HG03025 (cell line): ENCODE data around the gene CEL.
"Not testable (repeated sequence)": the region's sequence is repeated elsewhere in the genome, so short reads cannot be mapped to it uniquely, and the experiment has no call there.

Experiments used
- ATAC-seq: cut with Tn5 transposase; IDR thresholded peaks from one replicate; pipeline ENCODE4 v1.9.1; 2021; ENCODE audit warnings: mild to moderate bottlenecking, moderate library complexity; ENCODE audit not compliant: unreplicated experiment, low FRiP score

Gene CEL

DNA sequence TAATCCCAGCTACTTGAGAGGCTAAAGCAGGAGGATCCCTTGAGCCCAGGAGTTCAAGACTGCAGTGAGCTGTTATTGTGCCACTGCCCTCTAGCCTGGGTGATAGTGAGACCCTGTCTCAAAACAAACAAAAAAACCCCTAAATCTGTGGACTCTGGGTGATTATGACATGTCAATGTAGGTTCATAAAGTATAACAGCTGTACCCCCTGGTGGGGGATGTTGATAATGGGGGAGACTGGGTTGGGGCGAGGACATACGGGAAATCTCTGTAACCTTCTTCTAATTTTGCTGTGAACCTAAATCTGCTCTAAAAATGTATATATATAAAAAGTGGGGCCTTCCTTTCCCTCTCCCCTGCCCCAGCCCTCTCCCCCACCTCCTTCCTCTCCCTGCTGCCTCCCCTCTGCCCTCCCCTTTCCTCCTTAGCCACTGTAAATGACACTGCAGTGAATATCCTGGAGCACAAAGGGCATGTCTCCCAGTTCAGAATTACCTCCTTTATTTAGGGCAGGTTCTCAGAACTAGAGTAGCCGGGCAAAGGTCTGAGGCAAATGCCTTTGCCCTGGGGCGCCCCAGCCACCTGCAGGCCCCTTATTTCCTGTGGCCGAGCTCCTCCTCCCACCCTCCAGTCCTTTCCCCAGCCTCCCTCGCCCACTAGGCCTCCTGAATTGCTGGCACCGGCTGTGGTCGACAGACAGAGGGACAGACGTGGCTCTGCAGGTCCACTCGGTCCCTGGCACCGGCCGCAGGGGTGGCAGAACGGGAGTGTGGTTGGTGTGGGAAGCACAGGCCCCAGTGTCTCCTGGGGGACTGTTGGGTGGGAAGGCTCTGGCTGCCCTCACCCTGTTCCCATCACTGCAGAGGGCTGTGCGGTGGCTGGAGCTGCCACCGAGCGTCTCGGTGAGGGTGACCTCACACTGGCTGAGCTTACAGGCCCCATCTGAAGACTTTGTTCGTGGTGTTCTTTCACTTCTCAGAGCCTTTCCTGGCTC, 19.3 kb downstream of the CEL start:
- not testable (repeated sequence) for ATAC-seq

DNA sequence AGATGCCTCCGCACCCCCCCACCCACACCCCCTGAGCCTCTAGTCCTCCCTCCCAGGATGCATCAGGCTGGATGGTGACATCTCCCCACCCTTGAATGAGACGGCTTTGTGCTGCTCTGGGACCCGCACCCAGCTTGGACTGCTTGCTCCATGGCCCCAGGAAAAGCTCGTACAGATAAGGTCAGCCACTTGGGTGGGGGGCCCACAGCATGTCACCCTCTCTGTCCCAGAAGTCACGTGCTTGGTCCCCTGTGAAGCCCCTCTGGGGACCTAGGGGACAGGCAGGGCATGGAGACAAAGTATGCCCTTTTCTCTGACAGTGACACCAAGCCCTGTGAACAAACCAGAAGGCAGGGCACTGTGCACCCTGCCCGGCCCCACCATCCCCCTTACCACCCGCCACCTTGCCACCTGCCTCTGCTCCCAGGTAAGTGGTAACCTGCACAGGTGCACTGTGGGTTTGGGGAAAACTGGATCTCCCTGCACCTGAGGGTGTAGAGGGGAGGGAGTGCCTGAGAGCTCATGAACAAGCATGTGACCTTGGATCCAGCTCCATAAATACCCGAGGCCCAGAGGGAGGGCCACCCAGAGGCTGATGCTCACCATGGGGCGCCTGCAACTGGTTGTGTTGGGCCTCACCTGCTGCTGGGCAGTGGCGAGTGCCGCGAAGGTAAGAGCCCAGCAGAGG, 20.3 kb downstream of the CEL start:
- ATAC-seq: not testable (repeated sequence)

DNA sequence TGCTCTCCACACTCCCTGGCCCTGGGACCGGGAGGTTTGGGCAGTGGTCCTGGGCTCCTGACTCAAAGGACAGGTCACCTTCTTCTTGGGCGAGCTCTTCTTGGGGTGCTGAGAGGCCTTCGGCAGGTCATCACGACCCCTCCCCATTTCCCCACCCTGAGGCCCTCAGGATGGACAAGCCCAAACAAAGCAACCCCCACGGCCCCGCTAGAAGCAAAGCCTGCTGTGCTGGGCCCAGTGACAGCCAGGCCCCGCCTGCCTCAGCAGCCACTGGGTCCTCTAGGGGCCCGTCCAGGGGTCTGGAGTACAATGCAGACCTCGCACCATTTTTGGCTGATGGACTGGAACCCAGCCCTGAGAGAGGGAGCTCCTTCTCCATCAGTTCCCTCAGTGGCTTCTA, 21.9 kb downstream of the CEL start:
- ATAC-seq: not testable (repeated sequence)

DNA sequence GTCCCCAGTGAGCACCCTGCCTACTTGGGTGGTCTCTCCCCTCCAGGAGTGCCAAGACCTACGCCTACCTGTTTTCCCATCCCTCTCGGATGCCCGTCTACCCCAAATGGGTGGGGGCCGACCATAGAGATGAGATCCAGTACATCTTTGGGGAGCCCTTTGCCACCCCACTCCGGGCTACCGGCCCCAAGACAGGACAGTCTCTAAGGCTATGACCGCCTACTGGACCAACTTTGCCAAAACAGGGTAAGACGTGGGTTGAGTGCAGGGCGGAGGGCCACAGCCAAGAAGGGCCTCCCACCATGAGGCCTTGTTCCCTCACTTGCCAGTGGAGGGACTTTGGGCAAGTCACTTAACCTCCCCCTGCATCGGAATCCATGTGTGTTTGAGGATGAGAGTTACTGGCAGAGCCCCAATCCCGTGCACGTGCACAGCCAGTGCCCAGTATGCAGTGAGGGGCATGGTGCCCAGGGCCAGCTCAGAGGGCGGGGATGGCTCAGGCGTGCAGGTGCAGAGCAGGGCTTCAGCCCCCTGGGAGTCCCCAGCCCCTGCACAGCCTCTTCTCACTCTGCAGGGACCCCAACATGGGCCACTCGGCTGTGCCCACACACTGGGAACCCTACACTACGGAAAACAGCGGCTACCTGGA, 24.6 kb downstream of the CEL start:
- not testable (repeated sequence) for ATAC-seq

DNA sequence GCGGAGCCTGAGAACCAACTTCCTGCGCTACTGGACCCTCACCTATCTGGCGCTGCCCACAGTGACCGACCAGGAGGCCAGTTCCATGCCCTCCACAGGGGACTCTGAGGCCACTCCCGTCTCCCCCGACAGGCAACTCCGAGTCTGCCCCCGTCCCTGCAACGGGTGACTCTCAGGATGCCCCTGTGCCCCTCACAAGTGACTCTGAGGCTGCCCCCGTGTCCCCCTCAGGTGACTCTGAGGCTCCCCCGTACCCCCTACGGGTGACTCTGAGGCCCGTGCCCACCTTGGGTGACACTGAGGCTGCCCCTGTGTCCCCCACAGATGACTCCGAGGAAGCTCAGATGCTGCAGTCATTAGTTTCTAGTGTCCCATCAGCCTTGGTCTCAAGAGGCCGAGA, 25.1 kb downstream of the CEL start:
- ATAC-seq: no peak

DNA sequence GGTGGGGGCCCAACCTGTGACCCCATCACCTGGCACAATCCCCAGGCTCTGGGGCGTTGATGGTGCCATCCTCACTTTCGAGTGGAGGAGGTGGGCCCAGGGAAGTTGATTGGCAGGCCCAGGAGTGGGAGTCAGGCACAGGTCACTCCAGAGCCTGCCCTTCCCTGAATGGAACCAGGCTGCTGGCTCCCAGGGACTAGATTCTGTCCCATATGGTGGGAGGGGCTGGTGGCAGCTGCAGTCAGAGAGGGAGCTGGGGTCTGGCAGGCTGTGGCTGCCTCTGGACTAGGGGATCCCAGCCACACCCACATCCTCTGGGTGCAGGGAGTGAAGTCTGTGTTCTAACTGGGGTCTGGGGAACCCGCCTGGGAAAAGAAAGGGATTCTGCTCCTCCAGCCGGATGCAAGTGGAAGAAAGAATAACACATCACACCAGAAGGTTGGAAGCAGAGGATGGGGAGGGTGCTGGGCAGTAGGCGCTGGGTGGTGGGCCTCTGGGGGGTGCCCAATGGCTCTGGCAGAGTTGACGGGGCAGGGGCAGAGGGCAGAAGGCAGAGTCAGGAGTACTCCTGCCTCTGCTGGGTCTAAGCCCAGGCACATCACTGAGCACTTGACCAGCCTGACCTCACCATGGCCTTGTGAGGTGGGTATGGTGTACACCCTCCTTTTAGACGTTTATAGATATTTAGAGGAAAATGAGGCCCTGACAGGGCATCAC, 25.8 kb downstream of the CEL start:
- ATAC-seq: no peak

DNA sequence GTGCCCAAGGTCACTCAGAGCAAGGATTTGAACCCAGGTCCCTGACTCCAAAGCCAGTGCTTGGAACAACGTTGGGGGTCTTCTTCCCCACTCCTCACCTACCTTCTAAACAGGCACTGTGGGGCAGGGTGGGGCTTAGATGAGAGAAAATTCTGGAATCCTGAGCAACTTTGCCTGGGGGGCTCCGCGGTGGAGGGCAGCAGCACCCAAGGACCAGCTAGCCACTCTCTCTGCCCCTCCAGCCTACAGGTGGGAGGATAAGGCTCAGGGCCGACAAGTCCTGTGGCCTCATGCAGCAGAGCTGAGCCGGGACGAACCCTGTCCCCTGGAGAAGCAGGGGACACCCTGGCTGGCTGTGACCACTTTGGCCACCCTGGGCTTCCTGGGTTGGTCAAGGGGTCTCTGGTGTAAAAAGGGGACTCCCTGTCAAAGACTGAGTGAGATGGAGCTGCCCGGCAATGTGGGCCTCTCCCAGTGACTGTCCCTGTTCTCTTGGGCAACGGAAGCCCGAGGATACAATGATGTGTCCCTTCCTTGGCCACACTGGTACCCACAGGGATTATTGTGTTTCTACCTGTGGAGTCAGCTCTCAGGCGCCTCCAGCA, 26.5 kb downstream of the CEL start:
- no peak for ATAC-seq

DNA sequence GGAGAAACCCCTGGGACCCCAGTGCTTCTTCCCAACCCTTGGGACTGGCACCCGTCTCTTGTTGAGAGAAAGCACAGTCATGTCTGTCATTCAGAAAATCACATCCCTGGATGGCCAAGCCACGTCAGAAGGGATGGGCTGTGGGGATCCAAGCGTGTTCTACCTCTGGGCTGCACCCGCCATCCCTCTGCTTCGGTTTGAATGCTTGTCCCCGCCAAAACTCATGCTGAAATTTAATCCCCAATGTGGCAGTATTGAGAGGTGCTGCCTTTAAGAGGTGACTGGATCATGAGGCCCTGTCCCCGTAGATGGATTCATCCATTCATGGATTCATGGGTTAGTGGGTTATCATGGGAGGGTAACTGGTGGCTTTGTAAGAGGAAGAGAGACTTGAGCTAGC, 27.0 kb downstream of the CEL start:
- ATAC-seq: no peak

DNA sequence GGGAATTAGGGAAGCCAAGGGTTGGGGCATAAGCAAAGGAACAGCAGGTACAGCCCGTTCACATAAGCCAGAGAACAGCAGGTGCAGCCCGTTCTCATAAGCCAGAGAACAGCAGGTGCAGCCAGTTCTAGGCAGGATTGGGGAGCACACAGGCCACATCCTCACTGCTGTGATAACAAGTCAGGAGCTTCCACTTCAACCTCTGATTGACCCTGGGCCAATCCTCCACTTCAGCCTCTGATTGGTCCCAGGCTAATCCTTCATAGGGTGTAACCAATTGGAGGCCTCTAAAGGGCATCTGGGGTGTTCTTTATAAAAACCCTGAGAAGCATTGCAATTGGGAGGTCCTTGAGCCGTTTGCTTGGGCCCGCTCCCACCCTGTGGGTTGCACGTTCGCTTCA, 27.5 kb downstream of the CEL start:
- ATAC-seq: no peak

DNA sequence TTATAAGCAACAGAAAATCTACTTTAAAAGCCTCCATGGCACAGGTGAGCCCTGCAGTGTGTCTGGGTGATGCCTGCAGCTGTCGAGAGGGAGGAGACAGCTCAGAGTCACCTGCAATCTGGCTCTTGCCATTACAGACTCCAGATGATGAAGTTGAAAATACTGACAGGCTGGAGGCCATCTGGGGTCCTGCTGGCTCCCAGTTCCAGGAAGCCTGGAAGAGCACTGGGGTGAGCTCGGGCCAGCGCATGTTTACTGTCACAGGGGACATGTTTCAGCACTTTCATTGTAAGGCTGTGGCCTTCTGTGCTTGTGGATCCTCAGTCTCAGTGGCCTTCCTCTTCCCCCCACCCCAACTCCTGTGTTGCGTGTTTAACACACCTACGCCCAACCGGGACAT, 28.4 kb downstream of the CEL start:
- no peak for ATAC-seq

DNA sequence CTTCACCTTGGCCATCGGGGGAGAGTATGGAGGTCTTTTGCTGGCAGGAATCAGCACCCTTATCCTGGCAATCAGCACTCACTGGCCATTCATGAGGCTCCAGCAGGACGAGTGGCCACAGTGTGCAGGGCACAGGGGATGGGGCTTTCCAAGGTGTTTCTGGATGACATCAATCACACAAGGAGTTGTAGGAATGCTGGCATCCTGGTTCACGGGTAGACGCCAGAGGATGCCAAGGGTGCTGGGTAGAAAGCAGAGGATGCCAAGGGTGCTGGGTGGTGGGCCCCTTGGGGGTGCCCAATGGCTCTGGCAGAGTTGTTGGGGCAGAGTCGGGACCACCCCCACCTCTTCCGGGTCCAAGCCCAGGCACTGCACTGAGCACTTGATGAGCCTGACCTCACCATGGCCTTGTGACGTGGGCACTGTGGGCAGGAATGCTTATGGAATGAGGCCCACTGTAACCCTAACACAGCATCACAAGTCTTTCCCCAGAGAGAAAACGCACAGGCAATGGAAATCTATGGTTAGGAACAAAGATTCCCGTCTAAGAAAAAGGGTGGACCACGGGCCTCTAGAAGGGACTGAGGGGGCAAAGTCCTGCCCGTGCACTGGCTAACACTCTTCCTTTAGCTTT, 29.1 kb downstream of the CEL start:
- ATAC-seq: no peak

DNA sequence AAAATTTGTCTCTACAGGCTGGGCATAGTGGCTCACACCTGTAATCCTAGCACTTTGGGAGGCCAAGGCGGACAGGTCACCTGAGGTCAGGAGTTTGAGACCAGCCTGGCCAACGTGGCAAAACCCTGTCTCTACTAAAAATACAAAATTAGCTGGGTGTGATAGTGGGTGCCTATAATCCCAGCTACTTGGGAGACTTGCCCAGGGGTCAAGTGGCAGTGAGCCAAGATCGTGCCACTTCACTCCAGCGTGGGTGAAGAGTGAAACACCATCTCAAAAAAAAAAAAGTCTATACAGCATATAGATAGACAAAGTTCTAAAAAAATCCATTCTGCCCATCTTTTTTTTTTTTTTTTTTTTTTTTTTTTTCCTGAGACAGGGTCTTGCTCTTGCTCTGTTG, 32.6 kb downstream of the CEL start:
- ATAC-seq: not testable (repeated sequence)

DNA sequence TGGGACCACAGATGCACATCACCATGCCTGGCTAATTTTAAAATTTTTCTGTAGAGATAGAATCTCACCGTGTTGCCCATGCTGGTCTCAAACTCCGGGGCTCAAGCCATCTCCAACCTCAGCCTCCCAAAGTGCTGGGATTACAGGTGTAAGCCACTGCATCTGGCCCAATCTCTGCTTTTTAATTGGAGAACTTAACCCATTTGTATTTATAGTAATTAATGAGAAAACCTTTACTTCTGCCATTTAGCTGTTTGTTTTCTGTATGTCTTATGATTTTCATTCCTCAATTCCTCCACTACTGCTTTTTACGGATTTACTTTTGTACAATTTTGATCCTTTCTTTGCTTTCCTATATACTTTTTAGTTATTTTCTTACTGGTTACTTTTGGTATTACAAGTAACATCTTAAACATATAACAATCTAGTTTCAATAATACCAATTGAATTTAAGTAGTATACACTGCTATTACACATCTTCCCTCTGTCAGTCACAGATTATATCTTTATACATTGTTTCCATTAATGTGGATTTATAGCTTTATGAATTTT, 33.1 kb downstream of the CEL start:
- ATAC-seq: no peak

DNA sequence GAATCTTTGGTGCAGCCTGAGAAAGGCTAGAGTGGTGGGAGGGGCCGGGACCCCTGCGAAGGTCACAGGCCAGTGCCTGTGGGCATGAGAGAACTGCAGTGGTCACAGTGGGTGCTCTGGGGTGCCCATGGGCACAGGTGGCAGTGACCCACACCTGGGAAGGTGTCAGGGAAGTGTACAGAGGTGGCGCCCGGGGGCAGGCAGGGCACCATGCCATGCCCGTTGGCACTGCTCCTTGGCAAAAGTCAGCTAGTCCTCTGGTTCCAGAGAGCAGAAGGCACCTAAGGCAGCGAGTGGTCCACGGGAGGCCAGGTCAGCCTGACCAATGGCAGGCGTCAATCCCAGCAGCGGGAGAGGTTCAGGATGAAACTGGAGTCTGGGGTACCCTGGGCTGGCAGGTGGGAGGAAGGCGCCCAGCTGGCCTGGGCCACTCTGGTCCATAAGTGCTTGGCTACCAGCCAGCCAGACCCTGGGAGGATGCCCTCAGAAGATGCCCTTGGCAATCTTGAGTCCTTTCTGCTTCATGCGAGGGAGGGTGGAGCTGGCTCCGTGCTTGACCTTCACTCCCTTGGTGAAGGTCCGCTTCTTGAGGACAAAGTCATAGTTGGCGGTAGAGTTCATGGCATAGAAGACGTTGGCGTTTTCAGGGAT, 36.4 kb downstream of the CEL start:
- ATAC-seq: no peak

DNA sequence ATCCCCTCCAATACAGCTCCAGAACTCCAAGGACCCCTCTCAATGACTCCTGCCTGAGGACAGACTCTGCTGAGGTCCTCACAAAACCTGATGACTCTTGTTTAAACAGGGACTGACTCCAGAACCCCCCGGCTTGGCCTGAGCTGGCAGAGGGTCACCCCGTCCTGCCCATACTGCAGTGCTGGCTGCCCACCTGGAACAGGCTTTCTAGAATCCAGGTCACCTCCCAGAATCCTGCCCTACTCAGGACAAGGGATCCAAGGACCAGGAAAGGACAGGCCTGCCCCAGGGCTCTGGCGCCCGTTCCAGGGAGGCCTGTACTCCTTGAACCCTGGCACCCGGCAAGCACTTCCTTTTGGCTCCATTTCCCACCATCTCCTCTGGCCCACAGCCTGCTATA, 37.1 kb downstream of the CEL start:
- no peak for ATAC-seq

DNA sequence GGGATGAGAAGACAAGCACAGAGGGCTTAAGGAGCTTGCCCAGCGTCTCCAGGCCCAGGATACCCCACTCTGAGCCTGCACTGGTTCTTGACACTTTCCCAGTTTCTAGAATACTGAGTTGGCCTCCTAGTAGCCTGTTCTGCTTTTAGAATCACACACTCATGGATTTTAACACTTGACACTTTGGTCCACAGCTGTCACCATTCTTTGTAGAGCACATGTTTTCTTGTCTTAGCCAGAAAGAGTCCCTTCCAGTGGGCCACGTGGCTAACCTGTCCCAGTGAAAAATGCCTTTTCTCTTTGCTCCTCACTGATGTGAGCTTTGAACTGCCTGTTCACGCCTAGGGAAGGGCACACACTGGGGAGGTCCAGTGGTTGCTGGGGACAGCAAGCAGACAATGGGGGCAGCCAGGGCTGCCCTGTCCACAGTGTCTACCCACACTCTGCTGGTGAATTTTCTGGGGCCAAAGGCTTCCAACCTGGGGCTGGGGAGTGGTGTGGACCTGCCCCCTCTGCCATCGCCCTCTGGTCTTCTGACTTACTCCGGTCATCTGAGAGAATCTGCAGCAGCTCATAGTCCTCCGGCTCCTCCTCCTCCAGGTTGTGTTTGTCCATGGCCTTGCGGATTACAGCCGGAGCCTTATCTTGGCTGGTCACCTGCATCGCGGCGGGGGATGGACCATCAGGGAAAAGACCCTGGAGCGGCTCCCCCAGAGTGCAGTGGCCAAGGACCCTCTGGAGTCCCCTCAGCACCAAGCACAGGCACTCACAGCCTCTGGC, 38.1 kb downstream of the CEL start:
- ATAC-seq: no peak

DNA sequence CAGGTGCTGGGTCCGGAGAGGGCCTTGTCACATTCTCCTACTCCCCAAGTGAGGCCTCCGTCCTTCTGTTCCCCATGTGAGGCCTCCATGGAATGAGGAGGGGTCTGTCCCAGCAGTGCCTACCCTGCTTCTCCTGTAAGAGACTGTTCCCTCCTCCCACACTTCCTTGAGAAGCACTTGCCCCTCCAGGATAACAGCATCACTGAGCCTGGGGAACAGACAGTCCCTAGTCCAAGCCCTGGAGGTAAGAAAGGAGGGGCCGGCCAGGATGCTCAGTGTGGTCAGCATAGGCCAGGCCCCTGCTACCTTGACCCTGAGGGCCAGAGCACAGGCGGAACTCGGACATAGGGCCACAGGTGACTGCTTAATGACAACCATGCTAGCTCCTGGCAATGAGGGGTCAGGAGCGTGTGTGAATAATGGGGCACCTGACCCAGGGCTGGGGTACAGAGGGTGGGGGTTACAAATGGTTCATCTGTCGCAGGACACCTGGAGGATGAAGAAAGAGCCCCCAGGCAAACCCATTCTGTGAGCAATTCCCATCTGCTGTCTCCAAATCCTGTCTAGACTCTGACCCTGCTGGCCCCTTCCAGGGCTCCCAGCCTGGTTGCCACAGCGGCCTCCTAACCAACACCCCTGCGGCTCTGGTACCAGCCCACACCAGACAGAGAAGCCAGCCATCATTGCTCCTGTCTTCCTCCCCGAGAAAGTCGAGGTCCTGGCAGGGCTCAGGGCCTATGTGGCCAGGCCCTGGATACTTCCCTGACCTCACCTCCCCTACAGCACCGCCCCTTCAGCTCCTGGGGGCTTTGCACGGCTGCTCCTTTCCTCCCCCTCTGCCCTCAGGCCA, 39.0 kb downstream of the CEL start:
- ATAC-seq: no peak
